GM12801 (cell line): ENCODE measurements around the gene BCL2L2.

ENCODE experiments used
- CTCF ChIP-seq: IDR thresholded peaks from one replicate; pipeline ENCODE4 v1.5.1; 2011; ENCODE audit warnings: control low read depth; ENCODE audit not compliant: insufficient read length; ENCODE audit errors: extremely low read depth

Gene BCL2L2

GRCh38 chr14:23297096-23297495 is 9.5 kb upstream of the BCL2L2 start:
- TF ChIP-seq CTCF: no peak

GRCh38 chr14:23297611-23298277 is 8.9 kb upstream of the BCL2L2 start:
- TF ChIP-seq CTCF: no peak

GRCh38 chr14:23299211-23299957 is 7.2 kb upstream of the BCL2L2 start:
- no peak for TF ChIP-seq CTCF

- no peak for TF ChIP-seq CTCF
Observed at GRCh38 chr14:23299986-23300686, 6.5 kb upstream of the BCL2L2 start.

- no peak for TF ChIP-seq CTCF
Observed at GRCh38 chr14:23300687-23301223, 5.9 kb upstream of the BCL2L2 start.

GRCh38 chr14:23301288-23301968 is 5.2 kb upstream of the BCL2L2 start:
- no peak for TF ChIP-seq CTCF

- TF ChIP-seq CTCF: no peak
Observed at GRCh38 chr14:23301969-23302289, 4.7 kb upstream of the BCL2L2 start.
